Measurements from ENCODE around the gene TMBIM6.

Gene TMBIM6

GRCh38 chr12:49794811-49795653, 53.7 kb downstream of the TMBIM6 start:
- TF ChIP-seq CTCF (IDR thresholded peaks at IDR 0.05; ENCODE audit: borderline replicate concordance, insufficient read depth, low read depth, low read length), result no peak
- no peak overlapping the region for H3K4me3 ChIP-seq (ENCODE audit: low read depth, low read length)

DNA sequence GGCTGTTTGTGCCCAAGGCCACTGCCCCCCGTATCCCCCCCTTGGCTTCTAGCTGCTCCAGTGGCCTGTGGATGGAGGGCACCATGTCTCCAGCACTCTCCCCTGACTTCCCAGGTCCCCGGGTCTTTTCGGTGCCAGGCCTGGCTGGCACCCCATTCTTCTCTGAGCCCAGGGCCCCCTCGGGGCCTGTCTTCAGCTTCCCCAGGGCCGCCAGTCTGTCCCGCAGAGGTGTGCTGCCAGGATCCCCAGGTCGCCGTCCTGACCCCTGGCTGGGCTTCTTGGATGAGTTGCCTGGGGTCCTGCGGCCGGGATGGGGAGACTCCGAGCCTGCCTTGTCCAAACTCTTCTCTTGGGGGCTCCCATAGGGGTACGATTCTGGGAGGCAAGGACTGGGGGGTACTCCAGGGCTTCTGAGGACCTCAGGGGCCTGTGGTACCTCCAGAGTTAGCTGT, 54.3 kb downstream of the TMBIM6 start:
- no peak for TF ChIP-seq CTCF (IDR thresholded peaks at IDR 0.05; ENCODE audit: borderline replicate concordance, insufficient read depth, low read depth, low read length)
- no peak overlapping the region for H3K4me3 ChIP-seq (ENCODE audit: low read depth, low read length)

GRCh38 chr12:49796155-49796554, 54.8 kb downstream of the TMBIM6 start:
- no peak for TF ChIP-seq CTCF (IDR thresholded peaks at IDR 0.05; ENCODE audit: borderline replicate concordance, insufficient read depth, low read depth, low read length)
- H3K4me3 ChIP-seq (ENCODE audit: low read depth, low read length), result no peak overlapping the region

GRCh38 chr12:49796606-49797448, 55.5 kb downstream of the TMBIM6 start:
- TF ChIP-seq CTCF (IDR thresholded peaks at IDR 0.05; ENCODE audit: borderline replicate concordance, insufficient read depth, low read depth, low read length), result no peak
- no peak overlapping the region for H3K4me3 ChIP-seq (ENCODE audit: low read depth, low read length)

DNA sequence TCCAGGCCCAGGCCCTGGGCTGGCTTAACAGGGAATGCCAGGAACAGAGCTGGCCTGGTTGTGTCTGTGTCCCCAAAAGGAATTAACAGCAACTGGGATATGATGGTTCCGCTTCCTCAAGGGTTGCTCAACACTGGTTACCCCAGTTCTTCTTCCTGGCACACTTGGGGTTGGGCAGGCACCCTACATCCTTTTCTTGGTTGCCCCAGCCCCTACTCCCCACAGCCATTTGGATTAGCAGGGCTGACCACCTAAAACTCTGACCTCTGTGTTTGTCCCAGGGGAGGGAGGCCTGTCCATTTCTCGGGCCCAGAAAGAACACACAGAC, 56.1 kb downstream of the TMBIM6 start:
- H3K4me3 ChIP-seq (ENCODE audit: low read depth, low read length), result no peak overlapping the region
- no peak for TF ChIP-seq CTCF (IDR thresholded peaks at IDR 0.05; ENCODE audit: borderline replicate concordance, insufficient read depth, low read depth, low read length)

- no peak overlapping the region for H3K4me3 ChIP-seq (ENCODE audit: low read depth, low read length)
- TF ChIP-seq CTCF (IDR thresholded peaks at IDR 0.05; ENCODE audit: borderline replicate concordance, insufficient read depth, low read depth, low read length), result no peak
Observed at GRCh38 chr12:49798248-49798647, 56.9 kb downstream of the TMBIM6 start.
